Liver (tissue), 9 donors: Measurements from ENCODE around the gene GSTP1. TPM values are rescaled to one million over a fixed set of nuclear protein-coding genes. Genes with fewer than 3 reads are reported as not detected.

ENCODE experiments used
- DNase-seq: peaks from one replicate; pipeline ENCODE4 v3.0.0-alpha.2; 2017; ENCODE audit warnings: low spot score
- H3K27ac ChIP-seq, 2 donors: one replicate each; pipeline ENCODE4 v1.7.0; 2013; ENCODE audit warnings: inconsistent platforms in 2 of 2, low read length in 2 of 2, control low read depth in 1 of 2, low read depth in 1 of 2, mild to moderate bottlenecking in 1 of 2
- H3K27me3 ChIP-seq, 4 donors: one replicate each; pipeline versions ENCODE4 v1.6.1 to v1.7.0; 2013; ENCODE audit warnings: low read length in 3 of 4, inconsistent platforms in 1 of 4, mild to moderate bottlenecking in 1 of 4, moderate library complexity in 1 of 4; ENCODE audit not compliant: control insufficient read depth in 4 of 4, insufficient read depth in 4 of 4
- H3K36me3 ChIP-seq, 4 donors: one replicate each; pipeline versions ENCODE4 v1.6.1 to v1.7.0; 2013; ENCODE audit warnings: low read length in 3 of 4, mild to moderate bottlenecking in 3 of 4, low read depth in 1 of 4, moderate library complexity in 1 of 4; ENCODE audit not compliant: control insufficient read depth in 4 of 4, insufficient read depth in 3 of 4
- H3K4me1 ChIP-seq, 4 donors: one replicate each; pipeline versions ENCODE4 v1.6.1 to v1.7.0; 2013; ENCODE audit warnings: low read length in 3 of 4, mild to moderate bottlenecking in 3 of 4, moderate library complexity in 1 of 4; ENCODE audit not compliant: control insufficient read depth in 4 of 4, insufficient read depth in 4 of 4
- H3K4me3 ChIP-seq, 3 donors: one replicate each; pipeline versions ENCODE4 v1.6.1 to v1.7.0; 2013; ENCODE audit warnings: low read length in 3 of 3, control low read depth in 1 of 3, low read depth in 1 of 3, mild to moderate bottlenecking in 1 of 3
- H3K9ac ChIP-seq, 2 donors: one replicate each; pipeline ENCODE4 v1.7.0; 2013; ENCODE audit warnings: low read length in 2 of 2, mild to moderate bottlenecking in 2 of 2, moderate library complexity in 2 of 2, control low read depth in 1 of 2, low read depth in 1 of 2
- H3K9me3 ChIP-seq, 4 donors: one replicate each; pipeline versions ENCODE4 v1.6.1 to v1.7.0; 2013; ENCODE audit warnings: low read length in 3 of 4; ENCODE audit not compliant: control insufficient read depth in 4 of 4
- EGR1 ChIP-seq, 2 donors: IDR thresholded peaks; 2 replicates each; pipeline ENCODE4 v1.6.1; 2016 to 2018; ENCODE audit warnings: antibody characterized with exemption in 2 of 2, low read depth in 2 of 2
- FOXA1 ChIP-seq: IDR thresholded peaks from 2 replicates; pipeline ENCODE4 v1.6.1; 2016; ENCODE audit warnings: antibody characterized with exemption
- FOXA2 ChIP-seq: IDR thresholded peaks from 2 replicates; pipeline ENCODE4 v1.6.1; 2016; ENCODE audit warnings: antibody characterized with exemption
- GABPA ChIP-seq, 2 donors: IDR thresholded peaks in 1 of 2; conservative IDR thresholded peaks in 1 of 2; 2 replicates each; pipeline ENCODE4 v1.6.1; 2016; ENCODE audit warnings: antibody characterized with exemption in 2 of 2, mild to moderate bottlenecking in 1 of 2, moderate library complexity in 1 of 2
- HNF4A ChIP-seq, 2 donors: conservative IDR thresholded peaks; 2 replicates each; pipeline ENCODE4 v1.6.1; 2016; ENCODE audit warnings: antibody characterized with exemption in 2 of 2, mild to moderate bottlenecking in 2 of 2
- HNF4G ChIP-seq: IDR thresholded peaks from 2 replicates; pipeline ENCODE4 v1.6.1; 2016; ENCODE audit warnings: antibody characterized with exemption
- JUND ChIP-seq, 2 donors: IDR thresholded peaks; 2 replicates each; pipeline ENCODE4 v1.6.1; 2016; ENCODE audit warnings: antibody characterized with exemption in 2 of 2
- NR2F2 ChIP-seq: IDR thresholded peaks from 2 replicates; pipeline ENCODE4 v1.6.1; 2016; ENCODE audit warnings: antibody characterized with exemption
- RAD21 ChIP-seq, 2 donors: IDR thresholded peaks; 2 replicates each; pipeline ENCODE4 v1.6.1; 2016; ENCODE audit warnings: antibody characterized with exemption in 2 of 2, mild to moderate bottlenecking in 2 of 2
- REST ChIP-seq: IDR thresholded peaks from 2 replicates; pipeline ENCODE4 v1.6.1; 2016; ENCODE audit warnings: antibody characterized with exemption, mild to moderate bottlenecking
- RXRA ChIP-seq, 2 donors: IDR thresholded peaks; 2 replicates each; pipeline ENCODE4 v1.6.1; 2017 to 2018; ENCODE audit warnings: antibody characterized with exemption in 2 of 2, mild to moderate bottlenecking in 1 of 2
- SP1 ChIP-seq: IDR thresholded peaks from 2 replicates; pipeline ENCODE4 v1.6.1; 2018; ENCODE audit warnings: antibody characterized with exemption, mild to moderate bottlenecking
- YY1 ChIP-seq: IDR thresholded peaks from 2 replicates; pipeline ENCODE4 v1.6.1; 2016; ENCODE audit warnings: antibody characterized with exemption, mild to moderate bottlenecking
- WGBS: extraction: QIAGEN DNeasy Blood & Tissue Kit; methylation state at CpG from one replicate; pipeline ENCODE4 v1.1.7; 2013; 5-methylcytosine and 5-hydroxymethylcytosine counted together
- polyA plus RNA-seq, 2 donors: library from polyadenylated mRNA; stranded (reverse) in 1 of 2; unstranded in 1 of 2; fragments of 200-250 nt in 1 of 2; fragments of >200 nt in 1 of 2; fragmentation: Nextera tagmentation in 1 of 2; extraction: Ambion mirVana in 1 of 2; gene quantifications; one replicate each; pipeline versions ENCODE4 v1.2.1 to v1.2.3, GENCODE V29; 2013 to 2015
- total RNA-seq, 2 donors: library from RNA; depleted of rRNA; stranded (reverse); fragments of >200 nt; gene quantifications; one replicate each; pipeline ENCODE4 v1.2.3, GENCODE V29; 2014
- TF ChIP-seq, protein P1 (sequence below): IDR thresholded peaks from 2 replicates; pipeline ENCODE4 v1.6.1; 2016; ENCODE audit warnings: antibody characterized with exemption
- TF ChIP-seq, protein P2 (sequence below): fragments of 150-350 bp; IDR thresholded peaks from 2 replicates; pipeline ENCODE4 v1.5.1; 2017; ENCODE audit warnings: improper control_type of control experiment, low read depth, low read length; ENCODE audit not compliant: missing input control
- donor health status: healthy.
- donor health status: healthy.
- donor health status: healthy.
- donor health status: healthy.
- donor health status: healthy.

The GSTP1 gene
- total and polyA plus RNA-seq, 4 donors: 25.6 to 228 (median 44.8) TPM

- Histone ChIP-seq H3K9ac (no peak overlapping the region), H3K27ac (no peak overlapping the region), H3K27me3 (no peaks in the 10 kb centered on the region), H3K36me3 (no peaks in the 10 kb centered on the region), H3K4me3 (no peak overlapping the region), H3K4me1 (peaks cover 0 to 8% (median 1%) of the 10 kb centered on the region in 4 donors), H3K9me3 (no peaks in the 10 kb centered on the region)
- TF ChIP-seq HNF4A (conservative IDR thresholded peaks at IDR 0.05) (peak in 1 of 2 donors; percentile 9), EGR1 (IDR thresholded peaks at IDR 0.05; ENCODE audit: low read depth in 2 of 2) (no peak), FOXA2 (no peak), SP1 (no peak), NR2F2 (no peak), JUND (IDR thresholded peaks at IDR 0.05) (no peak), REST (no peak), RXRA (IDR thresholded peaks at IDR 0.05) (peak; percentile 8), HNF4G (no peak), YY1 (no peak), FOXA1 (no peak), GABPA (IDR thresholded peaks at IDR 0.05 in 1 of 2, conservative IDR thresholded peaks at IDR 0.05 in 1 of 2) (no peak), RAD21 (IDR thresholded peaks at IDR 0.05) (peak; percentile 91 to 93)
- TF ChIP-seq, protein P1, sequence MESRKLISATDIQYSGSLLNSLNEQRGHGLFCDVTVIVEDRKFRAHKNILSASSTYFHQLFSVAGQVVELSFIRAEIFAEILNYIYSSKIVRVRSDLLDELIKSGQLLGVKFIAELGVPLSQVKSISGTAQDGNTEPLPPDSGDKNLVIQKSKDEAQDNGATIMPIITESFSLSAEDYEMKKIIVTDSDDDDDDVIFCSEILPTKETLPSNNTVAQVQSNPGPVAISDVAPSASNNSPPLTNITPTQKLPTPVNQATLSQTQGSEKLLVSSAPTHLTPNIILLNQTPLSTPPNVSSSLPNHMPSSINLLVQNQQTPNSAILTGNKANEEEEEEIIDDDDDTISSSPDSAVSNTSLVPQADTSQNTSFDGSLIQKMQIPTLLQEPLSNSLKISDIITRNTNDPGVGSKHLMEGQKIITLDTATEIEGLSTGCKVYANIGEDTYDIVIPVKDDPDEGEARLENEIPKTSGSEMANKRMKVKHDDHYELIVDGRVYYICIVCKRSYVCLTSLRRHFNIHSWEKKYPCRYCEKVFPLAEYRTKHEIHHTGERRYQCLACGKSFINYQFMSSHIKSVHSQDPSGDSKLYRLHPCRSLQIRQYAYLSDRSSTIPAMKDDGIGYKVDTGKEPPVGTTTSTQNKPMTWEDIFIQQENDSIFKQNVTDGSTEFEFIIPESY: no peak
- TF ChIP-seq, protein P2, sequence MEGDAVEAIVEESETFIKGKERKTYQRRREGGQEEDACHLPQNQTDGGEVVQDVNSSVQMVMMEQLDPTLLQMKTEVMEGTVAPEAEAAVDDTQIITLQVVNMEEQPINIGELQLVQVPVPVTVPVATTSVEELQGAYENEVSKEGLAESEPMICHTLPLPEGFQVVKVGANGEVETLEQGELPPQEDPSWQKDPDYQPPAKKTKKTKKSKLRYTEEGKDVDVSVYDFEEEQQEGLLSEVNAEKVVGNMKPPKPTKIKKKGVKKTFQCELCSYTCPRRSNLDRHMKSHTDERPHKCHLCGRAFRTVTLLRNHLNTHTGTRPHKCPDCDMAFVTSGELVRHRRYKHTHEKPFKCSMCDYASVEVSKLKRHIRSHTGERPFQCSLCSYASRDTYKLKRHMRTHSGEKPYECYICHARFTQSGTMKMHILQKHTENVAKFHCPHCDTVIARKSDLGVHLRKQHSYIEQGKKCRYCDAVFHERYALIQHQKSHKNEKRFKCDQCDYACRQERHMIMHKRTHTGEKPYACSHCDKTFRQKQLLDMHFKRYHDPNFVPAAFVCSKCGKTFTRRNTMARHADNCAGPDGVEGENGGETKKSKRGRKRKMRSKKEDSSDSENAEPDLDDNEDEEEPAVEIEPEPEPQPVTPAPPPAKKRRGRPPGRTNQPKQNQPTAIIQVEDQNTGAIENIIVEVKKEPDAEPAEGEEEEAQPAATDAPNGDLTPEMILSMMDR: peak; percentile 68
- no peak for DNase-seq
- 52% methylated on average over 21 of the region's 21 CpGs for WGBS
These were observed 10.7 kb upstream of the GSTP1 start for GRCh38 chr11:67572747-67573419.

- Histone ChIP-seq H3K9ac (no peak overlapping the region), H3K27me3 (no peaks in the 10 kb centered on the region), H3K27ac (no peak overlapping the region), H3K9me3 (no peaks in the 10 kb centered on the region), H3K36me3 (no peaks in the 10 kb centered on the region), H3K4me3 (no peak overlapping the region), H3K4me1 (peaks cover 8 to 12% (median 10%) of the 10 kb centered on the region in 4 donors)
- 53% methylated on average over 3 of the region's 3 CpGs for WGBS
- TF ChIP-seq REST (no peak), GABPA (IDR thresholded peaks at IDR 0.05 in 1 of 2, conservative IDR thresholded peaks at IDR 0.05 in 1 of 2) (no peak), SP1 (no peak)
- DNase-seq: no peak
These were observed 8.7 kb upstream of the GSTP1 start for GRCh38 chr11:67574938-67575337.
